ENCODE data around the gene INTS6L. TPM values are rescaled to one million over a fixed set of nuclear protein-coding genes. Genes with fewer than 3 reads are reported as not detected.
A peak's percentile ranks its signal among the peaks of the same experiment; 100 is the strongest.

Gene INTS6L
- total and polyA plus RNA-seq, 4 experiments from 2014 or later: 5.4 to 46.0 (median 25.0) TPM

GRCh38 chrX:135489542-135489941 is 30.9 kb upstream of the INTS6L start:
- Histone ChIP-seq H3K4me1 (ENCODE audit: insufficient read depth, low read length) (no peaks in the 10 kb centered on the region), H3K36me3 (ENCODE audit: insufficient read depth, low read length) (no peaks in the 10 kb centered on the region), H3K27me3 (ENCODE audit: insufficient read depth, low read length) (no peaks in the 10 kb centered on the region), H3K27ac (ENCODE audit: low read depth, low read length) (no peak overlapping the region), H3K4me3 (ENCODE audit: low read length in 2 of 2) (no peak overlapping the region), H3K9me3 (ENCODE audit: control insufficient read depth in 1 of 2, low read length in 2 of 2) (no peaks in the 10 kb centered on the region)
- H3K4me3 Mint-ChIP-seq: no peak overlapping the region
- DNase-seq: no peak
- no peaks in the 10 kb centered on the region for H3K36me3 Mint-ChIP-seq
- no peaks in the 10 kb centered on the region for H3K9me3 Mint-ChIP-seq
- H3K27me3 Mint-ChIP-seq: peaks cover 0 to 1% of the 10 kb centered on the region in 2 donors
- H3K4me1 Mint-ChIP-seq: peaks cover 0 to 2% (median 0%) of the 10 kb centered on the region in 4 donors
- ChIA-PET CTCF (ENCODE audit: partially characterized antibody) (interaction anchor here (0.9 kb wide), 1 partner anchor 9 kb away, joined by 3 read pairs; no protein-coding TSS in a partner anchor), POLR2A (ENCODE audit: partially characterized antibody) (no interaction called here)
- no peak overlapping the region for H3K27ac Mint-ChIP-seq
- intact Hi-C loops (cut with micrococcal nuclease): no loop called here

- H3K36me3 Mint-ChIP-seq: no peaks in the 10 kb centered on the region
- no peak overlapping the region for H3K4me3 Mint-ChIP-seq
- no peak overlapping the region for H3K27ac Mint-ChIP-seq
- ChIA-PET CTCF (ENCODE audit: partially characterized antibody) (no interaction called here), POLR2A (ENCODE audit: partially characterized antibody) (no interaction called here)
- intact Hi-C loops (cut with micrococcal nuclease): no loop called here
- H3K4me1 Mint-ChIP-seq: peaks cover 0 to 2% (median 0%) of the 10 kb centered on the region in 4 donors
- Histone ChIP-seq H3K4me3 (ENCODE audit: low read length in 2 of 2) (no peak overlapping the region), H3K4me1 (ENCODE audit: insufficient read depth, low read length) (no peaks in the 10 kb centered on the region), H3K27ac (ENCODE audit: low read depth, low read length) (no peak overlapping the region), H3K27me3 (ENCODE audit: insufficient read depth, low read length) (no peaks in the 10 kb centered on the region), H3K36me3 (ENCODE audit: insufficient read depth, low read length) (no peaks in the 10 kb centered on the region), H3K9me3 (ENCODE audit: control insufficient read depth in 1 of 2, low read length in 2 of 2) (no peaks in the 10 kb centered on the region)
- H3K9me3 Mint-ChIP-seq: no peaks in the 10 kb centered on the region
- DNase-seq: no peak
- H3K27me3 Mint-ChIP-seq: peaks cover 0 to 1% of the 10 kb centered on the region in 2 donors
Observed at GRCh38 chrX:135490979-135491514, 29.4 kb upstream of the INTS6L start.

- no peak for DNase-seq
- Mint-ChIP-seq H3K4me3 (no peak overlapping the region), H3K27ac (peak overlapping the region in 1 of 7 donors; percentile 78), H3K36me3 (no peaks in the 10 kb centered on the region), H3K27me3 (peaks cover 0 to 1% of the 10 kb centered on the region in 2 donors), H3K4me1 (peaks cover 0 to 2% (median 0%) of the 10 kb centered on the region in 4 donors), H3K9me3 (no peaks in the 10 kb centered on the region)
- Histone ChIP-seq H3K36me3 (ENCODE audit: insufficient read depth, low read length) (no peaks in the 10 kb centered on the region), H3K9me3 (ENCODE audit: control insufficient read depth in 1 of 2, low read length in 2 of 2) (no peaks in the 10 kb centered on the region), H3K27me3 (ENCODE audit: insufficient read depth, low read length) (no peaks in the 10 kb centered on the region), H3K4me3 (ENCODE audit: low read length in 2 of 2) (no peak overlapping the region), H3K4me1 (ENCODE audit: insufficient read depth, low read length) (no peaks in the 10 kb centered on the region), H3K27ac (ENCODE audit: low read depth, low read length) (no peak overlapping the region)
- POLR2A ChIA-PET (ENCODE audit: partially characterized antibody): no interaction called here
- intact Hi-C loops (cut with micrococcal nuclease): no loop called here
- CTCF ChIA-PET (ENCODE audit: partially characterized antibody): no interaction called here
Observed at GRCh38 chrX:135494453-135494852, 26.0 kb upstream of the INTS6L start.

- H3K4me3 ChIP-seq (ENCODE audit: low read length in 2 of 2): no peak overlapping the region
- Mint-ChIP-seq H3K27ac (no peak overlapping the region), H3K27me3 (peaks cover 0 to 1% of the 10 kb centered on the region in 2 donors), H3K9me3 (no peaks in the 10 kb centered on the region), H3K4me1 (no peaks in the 10 kb centered on the region), H3K36me3 (no peaks in the 10 kb centered on the region), H3K4me3 (no peak overlapping the region)
- H3K27me3 ChIP-seq (ENCODE audit: insufficient read depth, low read length): no peaks in the 10 kb centered on the region
- POLR2A ChIA-PET (ENCODE audit: partially characterized antibody): interaction anchor here (0.7 kb wide), 1 partner anchor 17 kb away, joined by 3 read pairs; no protein-coding TSS in a partner anchor
- no peaks in the 10 kb centered on the region for H3K36me3 ChIP-seq (ENCODE audit: insufficient read depth, low read length)
- intact Hi-C loops (cut with micrococcal nuclease): no loop called here
- H3K9me3 ChIP-seq (ENCODE audit: control insufficient read depth in 1 of 2, low read length in 2 of 2): no peaks in the 10 kb centered on the region
- no peak for DNase-seq
- CTCF ChIA-PET (ENCODE audit: partially characterized antibody): no interaction called here
- no peaks in the 10 kb centered on the region for H3K4me1 ChIP-seq (ENCODE audit: insufficient read depth, low read length)
- H3K27ac ChIP-seq (ENCODE audit: low read depth, low read length): no peak overlapping the region
Observed at GRCh38 chrX:135497736-135498135, 22.7 kb upstream of the INTS6L start.

GRCh38 chrX:135498236-135498635 is 22.2 kb upstream of the INTS6L start:
- Mint-ChIP-seq H3K36me3 (no peaks in the 10 kb centered on the region), H3K27ac (no peak overlapping the region), H3K4me3 (no peak overlapping the region), H3K27me3 (peaks cover 0 to 1% of the 10 kb centered on the region in 2 donors), H3K4me1 (no peaks in the 10 kb centered on the region), H3K9me3 (no peaks in the 10 kb centered on the region)
- Histone ChIP-seq H3K36me3 (ENCODE audit: insufficient read depth, low read length) (no peaks in the 10 kb centered on the region), H3K27me3 (ENCODE audit: insufficient read depth, low read length) (no peaks in the 10 kb centered on the region), H3K4me3 (ENCODE audit: low read length in 2 of 2) (no peak overlapping the region), H3K4me1 (ENCODE audit: insufficient read depth, low read length) (no peaks in the 10 kb centered on the region), H3K9me3 (ENCODE audit: control insufficient read depth in 1 of 2, low read length in 2 of 2) (no peaks in the 10 kb centered on the region), H3K27ac (ENCODE audit: low read depth, low read length) (no peak overlapping the region)
- POLR2A ChIA-PET (ENCODE audit: partially characterized antibody): interaction anchor here (0.7 kb wide), 1 partner anchor 17 kb away, joined by 3 read pairs; no protein-coding TSS in a partner anchor
- CTCF ChIA-PET (ENCODE audit: partially characterized antibody): no interaction called here
- DNase-seq: no peak
- intact Hi-C loops (cut with micrococcal nuclease): no loop called here

- ChIA-PET POLR2A (ENCODE audit: partially characterized antibody) (no interaction called here), CTCF (ENCODE audit: partially characterized antibody) (no interaction called here)
- Mint-ChIP-seq H3K36me3 (no peaks in the 10 kb centered on the region), H3K9me3 (no peaks in the 10 kb centered on the region), H3K4me1 (no peaks in the 10 kb centered on the region), H3K27ac (no peak overlapping the region), H3K27me3 (no peaks in the 10 kb centered on the region), H3K4me3 (no peak overlapping the region)
- Histone ChIP-seq H3K9me3 (ENCODE audit: control insufficient read depth in 1 of 2, low read length in 2 of 2) (no peaks in the 10 kb centered on the region), H3K36me3 (ENCODE audit: insufficient read depth, low read length) (no peaks in the 10 kb centered on the region), H3K27me3 (ENCODE audit: insufficient read depth, low read length) (no peaks in the 10 kb centered on the region), H3K27ac (ENCODE audit: low read depth, low read length) (no peak overlapping the region), H3K4me3 (ENCODE audit: low read length in 2 of 2) (no peak overlapping the region), H3K4me1 (ENCODE audit: insufficient read depth, low read length) (no peaks in the 10 kb centered on the region)
- intact Hi-C loops (cut with micrococcal nuclease): no loop called here
- no peak for DNase-seq
Observed at GRCh38 chrX:135505351-135505750, 15.1 kb upstream of the INTS6L start.

GRCh38 chrX:135509885-135510284 is 10.6 kb upstream of the INTS6L start:
- no peak overlapping the region for H3K27ac ChIP-seq (ENCODE audit: low read depth, low read length)
- Mint-ChIP-seq H3K27me3 (no peaks in the 10 kb centered on the region), H3K27ac (no peak overlapping the region)

More at GRCh38 chrX:135509885-135510284, 10.6 kb upstream of the INTS6L start:
- Histone ChIP-seq H3K4me1 (ENCODE audit: insufficient read depth, low read length) (no peaks in the 10 kb centered on the region), H3K27me3 (ENCODE audit: insufficient read depth, low read length) (no peaks in the 10 kb centered on the region), H3K9me3 (ENCODE audit: control insufficient read depth in 1 of 2, low read length in 2 of 2) (no peaks in the 10 kb centered on the region), H3K36me3 (ENCODE audit: insufficient read depth, low read length) (no peaks in the 10 kb centered on the region), H3K4me3 (ENCODE audit: low read length in 2 of 2) (no peak overlapping the region)
- Mint-ChIP-seq H3K9me3 (no peaks in the 10 kb centered on the region), H3K36me3 (no peaks in the 10 kb centered on the region), H3K4me3 (no peak overlapping the region), H3K4me1 (no peaks in the 10 kb centered on the region)
- no peak for DNase-seq
- ChIA-PET POLR2A (ENCODE audit: partially characterized antibody) (interaction anchor here (1.5 kb wide), 1 partner anchor 11 kb away, joined by 4 read pairs; no protein-coding TSS in a partner anchor), CTCF (ENCODE audit: partially characterized antibody) (no interaction called here)
- intact Hi-C loops (cut with micrococcal nuclease): no loop called here

All from CD4-positive, alpha-beta memory T cell (primary cell).